WTC11 (cell line): ENCODE results near the gene TTC1. TPM values are rescaled to one million over a fixed set of nuclear protein-coding genes. Genes with fewer than 3 reads are reported as not detected.

Experiments used
- ATAC-seq: fragments of 200-7000 bp; cut with Tn5 transposase; 2 replicates; pipeline ENCODE4 v1.10.0; 2021; ENCODE audit warnings: mild to moderate bottlenecking, moderate library complexity
- CTCF ChIA-PET: fragments of 300-600 bp; sonication (Branson Sonifier 250); formaldehyde crosslinking; loops from one replicate; lab custom pipeline; 2021; ENCODE audit warnings: antibody characterized with exemption; lab: Charles Lee
- POLR2A ChIA-PET: fragments of 350-600 bp; sonication (Branson Sonifier 250); formaldehyde crosslinking; loops from one replicate; lab custom pipeline; 2021; ENCODE audit warnings: antibody characterized with exemption; lab: Charles Lee
- DNase-seq: peaks from one replicate; pipeline ENCODE4 v3.0.0; 2021; ENCODE audit warnings: low spot score
- H3K27ac Mint-ChIP-seq: 2 replicates; pipeline ENCODE4 v1.8.0; 2021; ENCODE audit warnings: mixed read lengths
- H3K27me3 Mint-ChIP-seq: 2 replicates; pipeline ENCODE4 v1.8.0; 2021; ENCODE audit warnings: low read depth, mild to moderate bottlenecking, moderate library complexity, mixed read lengths
- H3K36me3 Mint-ChIP-seq: 2 replicates; pipeline ENCODE4 v1.8.0; 2021; ENCODE audit warnings: mixed read lengths
- H3K4me1 Mint-ChIP-seq: 2 replicates; pipeline ENCODE4 v1.8.0; 2022; ENCODE audit warnings: mixed read lengths
- H3K4me3 Mint-ChIP-seq: 2 replicates; pipeline ENCODE4 v1.8.0; 2021; ENCODE audit warnings: mild to moderate bottlenecking, moderate library complexity, mixed read lengths
- H3K9me3 Mint-ChIP-seq: 2 replicates; pipeline ENCODE4 v1.8.0; 2021; ENCODE audit warnings: mixed read lengths
- ELF4 ChIP-seq: sonication (generic); formaldehyde crosslinking; IDR thresholded peaks from 2 replicates; pipeline ENCODE4 v1.8.1; 2022; ENCODE audit warnings: low read depth, mild to moderate bottlenecking, moderate library complexity, missing genetic modification reagents
- GTF2I ChIP-seq: fragments of 250-450 bp; sonication (Bioruptor Pico); conservative IDR thresholded peaks from 2 replicates; pipeline ENCODE4 v1.4.0; 2021; ENCODE audit warnings: mild to moderate bottlenecking
- IRF2 ChIP-seq: sonication (generic); formaldehyde crosslinking; IDR thresholded peaks from 2 replicates; pipeline ENCODE4 v1.8.0; 2022; ENCODE audit warnings: low read depth, missing genetic modification reagents, borderline replicate concordance
- JUN ChIP-seq: sonication (generic); formaldehyde crosslinking; IDR thresholded peaks from 2 replicates; pipeline ENCODE4 v1.8.0; 2023; ENCODE audit warnings: mild to moderate bottlenecking, missing genetic modification reagents
- KAT7 ChIP-seq: sonication (generic); formaldehyde crosslinking; IDR thresholded peaks from 2 replicates; pipeline ENCODE4 v1.8.1; 2023; ENCODE audit warnings: missing genetic modification reagents, mild to moderate bottlenecking, borderline replicate concordance
- MYBL2 ChIP-seq: sonication (generic); formaldehyde crosslinking; IDR thresholded peaks from 2 replicates; pipeline ENCODE4 v1.8.1; 2023; ENCODE audit warnings: mild to moderate bottlenecking, moderate library complexity, missing genetic modification reagents
- NR3C1 ChIP-seq: sonication (generic); formaldehyde crosslinking; conservative IDR thresholded peaks from 2 replicates; pipeline ENCODE4 v1.8.1; 2023; ENCODE audit warnings: low read depth, mild to moderate bottlenecking, missing genetic modification reagents
- PRRX2 ChIP-seq: fragments of 250-450 bp; sonication (Bioruptor Pico); IDR thresholded peaks from 2 replicates; pipeline ENCODE4 v1.8.0; 2021; ENCODE audit warnings: mild to moderate bottlenecking
- SMAD3 ChIP-seq: sonication (generic); formaldehyde crosslinking; IDR thresholded peaks from 2 replicates; pipeline ENCODE4 v1.8.0; 2022; ENCODE audit warnings: missing genetic modification reagents, mild to moderate bottlenecking, borderline replicate concordance
- SP1 ChIP-seq: sonication (generic); formaldehyde crosslinking; conservative IDR thresholded peaks from 2 replicates; pipeline ENCODE4 v1.8.1; 2022; ENCODE audit warnings: missing genetic modification reagents
- TEAD1 ChIP-seq: sonication (generic); formaldehyde crosslinking; IDR thresholded peaks from 2 replicates; pipeline ENCODE4 v1.8.0; 2022; ENCODE audit warnings: mild to moderate bottlenecking, missing genetic modification reagents
- ZNF138 ChIP-seq: sonication (generic); formaldehyde crosslinking; conservative IDR thresholded peaks from 2 replicates; pipeline ENCODE4 v1.8.1; 2022; ENCODE audit warnings: mild to moderate bottlenecking, moderate library complexity, missing genetic modification reagents
- ZNF232 ChIP-seq: sonication (generic); formaldehyde crosslinking; IDR thresholded peaks from 2 replicates; pipeline ENCODE4 v1.8.0; 2022; ENCODE audit warnings: mild to moderate bottlenecking, missing genetic modification reagents
- ZNF396 ChIP-seq: fragments of 250-450 bp; sonication (Bioruptor Pico); IDR thresholded peaks from 2 replicates; pipeline ENCODE4 v1.8.0; 2021; ENCODE audit warnings: mild to moderate bottlenecking, moderate library complexity, borderline replicate concordance
- ZNF671 ChIP-seq: fragments of 250-450 bp; sonication (Bioruptor Pico); IDR thresholded peaks from 2 replicates; pipeline ENCODE4 v1.8.0; 2021; ENCODE audit warnings: mild to moderate bottlenecking
- total RNA-seq: library from RNA; stranded (reverse); gene quantifications from 3 replicates; pipeline ENCODE4 v1.2.3, GENCODE V29; 2021
- TF ChIP-seq, protein P1 (sequence below): sonication (generic); formaldehyde crosslinking; IDR thresholded peaks from 2 replicates; pipeline ENCODE4 v1.8.0; 2022; ENCODE audit warnings: mild to moderate bottlenecking, missing genetic modification reagents
- TF ChIP-seq, protein P2 (sequence below): sonication (generic); formaldehyde crosslinking; IDR thresholded peaks from 2 replicates; pipeline ENCODE4 v1.8.1; 2023; ENCODE audit warnings: mild to moderate bottlenecking, missing genetic modification reagents, moderate library complexity
- TF ChIP-seq, protein P3 (sequence below): sonication (generic); formaldehyde crosslinking; IDR thresholded peaks from 2 replicates; pipeline ENCODE4 v1.8.0; 2023; ENCODE audit warnings: missing genetic modification reagents
- TF ChIP-seq, protein P4 (sequence below): fragments of 250-450 bp; sonication (Bioruptor Pico); IDR thresholded peaks from 2 replicates; pipeline ENCODE4 v1.9.0; 2021; ENCODE audit warnings: mild to moderate bottlenecking
- TF ChIP-seq, protein P5 (sequence below): sonication (generic); formaldehyde crosslinking; conservative IDR thresholded peaks from 2 replicates; pipeline ENCODE4 v1.8.1; 2022; ENCODE audit warnings: mild to moderate bottlenecking, missing genetic modification reagents
- TF ChIP-seq, protein P6 (sequence below): sonication (generic); formaldehyde crosslinking; IDR thresholded peaks from 2 replicates; pipeline ENCODE4 v1.8.1; 2022; ENCODE audit warnings: low read depth, missing genetic modification reagents, borderline replicate concordance
- TF ChIP-seq, protein P7 (sequence below): fragments of 250-450 bp; sonication (Bioruptor Pico); IDR thresholded peaks from 2 replicates; pipeline ENCODE4 v1.9.0; 2021; ENCODE audit warnings: mild to moderate bottlenecking
- TF ChIP-seq, protein P8 (sequence below): fragments of 250-450 bp; sonication (Bioruptor Pico); IDR thresholded peaks from 2 replicates; pipeline ENCODE4 v1.9.0; 2021; ENCODE audit warnings: mild to moderate bottlenecking, borderline replicate concordance

The TTC1 gene
- total RNA-seq, 1 experiment from 2014 or later = 47.4 TPM

DNA sequence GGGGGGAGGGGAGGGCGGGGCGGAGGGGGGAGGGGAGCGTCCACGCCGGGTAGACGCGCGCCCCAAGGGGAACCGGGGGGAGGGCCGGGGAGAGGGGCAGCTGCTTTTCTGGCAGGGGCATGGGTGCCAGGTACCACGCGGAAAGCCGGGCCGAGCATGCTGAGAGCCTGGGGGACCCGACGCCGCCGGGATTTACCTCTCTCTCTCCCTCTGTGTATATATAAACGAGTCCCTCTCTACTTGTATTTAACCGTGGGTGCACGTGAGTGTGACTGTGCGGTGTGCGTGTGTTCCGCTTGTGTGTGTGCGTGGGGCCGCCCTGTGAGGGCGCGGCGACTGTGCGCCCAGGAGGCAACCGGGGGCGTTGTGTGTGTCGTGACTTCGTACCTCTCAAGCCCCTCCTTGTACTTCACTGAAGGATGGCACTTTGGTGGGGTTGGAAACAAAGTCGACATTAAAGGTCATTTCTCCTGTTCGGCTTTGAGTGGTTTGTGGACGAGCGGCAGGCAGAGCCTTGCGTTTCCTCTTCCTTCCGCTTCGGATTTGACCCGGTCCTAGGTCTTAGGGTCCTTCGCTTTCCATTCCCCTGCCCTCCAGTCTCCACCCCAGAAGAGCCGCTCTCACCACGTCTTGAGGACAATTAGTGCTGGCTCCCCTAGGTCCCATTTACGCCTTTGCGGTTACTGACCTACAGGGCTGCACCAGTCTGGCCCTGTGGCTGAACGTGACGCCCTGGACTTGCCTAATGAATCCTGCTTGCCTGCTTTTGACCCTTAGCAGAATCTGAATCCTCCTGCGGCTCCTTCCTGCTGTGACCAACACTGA lies 36.2 kb upstream of the TTC1 start:
- Mint-ChIP-seq H3K27ac (no peak overlapping the region), H3K4me1 (peaks cover 12% of the 10 kb centered on the region), H3K4me3 (peak overlapping the region; percentile 87), H3K27me3 (peaks cover 55% of the 10 kb centered on the region), H3K36me3 (no peaks in the 10 kb centered on the region), H3K9me3 (no peaks in the 10 kb centered on the region)
- ATAC-seq (peak; percentile 16), DNase-seq (peak; percentile 23)
- POLR2A ChIA-PET = no interaction called here
- TF ChIP-seq, protein P1, sequence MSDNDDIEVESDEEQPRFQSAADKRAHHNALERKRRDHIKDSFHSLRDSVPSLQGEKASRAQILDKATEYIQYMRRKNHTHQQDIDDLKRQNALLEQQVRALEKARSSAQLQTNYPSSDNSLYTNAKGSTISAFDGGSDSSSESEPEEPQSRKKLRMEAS (CRISPR knock-in tag) = 0 out of 2 replicates have a peak, but pooled peaks have one; percentile 38
- no peak for TF ChIP-seq JUN (CRISPR knock-in tag)
- TF ChIP-seq, protein P2, sequence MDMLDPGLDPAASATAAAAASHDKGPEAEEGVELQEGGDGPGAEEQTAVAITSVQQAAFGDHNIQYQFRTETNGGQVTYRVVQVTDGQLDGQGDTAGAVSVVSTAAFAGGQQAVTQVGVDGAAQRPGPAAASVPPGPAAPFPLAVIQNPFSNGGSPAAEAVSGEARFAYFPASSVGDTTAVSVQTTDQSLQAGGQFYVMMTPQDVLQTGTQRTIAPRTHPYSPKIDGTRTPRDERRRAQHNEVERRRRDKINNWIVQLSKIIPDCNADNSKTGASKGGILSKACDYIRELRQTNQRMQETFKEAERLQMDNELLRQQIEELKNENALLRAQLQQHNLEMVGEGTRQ = no peak
- no peak for TF ChIP-seq ELF4 (CRISPR knock-in tag)
- TF ChIP-seq SMAD3 (CRISPR knock-in tag) = 0 out of 2 replicates have a peak, but pooled peaks have one; percentile 46
- no peak for TF ChIP-seq IRF2 (CRISPR knock-in tag)
- TF ChIP-seq SP1 = no peak
- CTCF ChIA-PET = interaction anchor here (0.6 to 2.0 kb wide), 9 partner anchors 14 to 662 kb away, joined by 3 to 12 read pairs (median 4); partner anchors contain the start of gene ADRA1B

DNA sequence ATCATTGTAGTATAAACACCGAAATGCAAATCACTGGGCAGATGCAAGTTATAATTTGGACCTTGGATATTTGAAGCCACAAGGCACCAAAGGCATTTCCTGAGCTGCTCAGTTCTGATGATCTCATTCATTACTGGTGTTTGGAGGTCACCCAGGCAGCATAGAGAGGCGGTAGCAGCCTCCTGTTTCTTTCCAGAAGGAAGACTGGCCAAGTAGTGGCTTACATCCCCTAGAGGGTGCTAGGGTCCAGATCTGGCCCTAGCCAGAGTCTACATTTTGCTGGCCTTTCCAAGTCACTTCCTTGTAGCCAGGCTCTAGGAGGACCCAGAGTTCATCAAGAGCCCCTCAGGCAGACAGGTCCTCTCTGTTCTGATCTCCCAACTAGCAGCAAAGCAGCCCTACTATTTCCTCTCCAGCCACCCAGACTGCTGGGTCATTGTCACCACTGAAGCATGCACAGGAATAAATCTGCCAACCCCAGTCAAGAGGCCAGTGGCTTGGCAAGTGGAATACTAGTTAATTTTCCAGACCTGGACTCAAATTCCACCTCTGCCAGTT lies 33.4 kb upstream of the TTC1 start:
- DNase-seq (no peak), ATAC-seq (peak; percentile 44)
- POLR2A ChIA-PET = no interaction called here
- CTCF ChIA-PET = no interaction called here
- Mint-ChIP-seq H3K36me3 (no peaks in the 10 kb centered on the region), H3K4me3 (no peak overlapping the region), H3K9me3 (no peaks in the 10 kb centered on the region), H3K27me3 (peaks cover 62% of the 10 kb centered on the region), H3K27ac (no peak overlapping the region), H3K4me1 (peaks cover 12% of the 10 kb centered on the region)
- TF ChIP-seq MYBL2 (CRISPR knock-in tag) = no peak
- TF ChIP-seq, protein P3, sequence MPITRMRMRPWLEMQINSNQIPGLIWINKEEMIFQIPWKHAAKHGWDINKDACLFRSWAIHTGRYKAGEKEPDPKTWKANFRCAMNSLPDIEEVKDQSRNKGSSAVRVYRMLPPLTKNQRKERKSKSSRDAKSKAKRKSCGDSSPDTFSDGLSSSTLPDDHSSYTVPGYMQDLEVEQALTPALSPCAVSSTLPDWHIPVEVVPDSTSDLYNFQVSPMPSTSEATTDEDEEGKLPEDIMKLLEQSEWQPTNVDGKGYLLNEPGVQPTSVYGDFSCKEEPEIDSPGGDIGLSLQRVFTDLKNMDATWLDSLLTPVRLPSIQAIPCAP (CRISPR knock-in tag) = no peak
- no peak for TF ChIP-seq ZNF138 (CRISPR knock-in tag)
- no peak for TF ChIP-seq PRRX2 (CRISPR knock-in tag)
- TF ChIP-seq, protein P4, sequence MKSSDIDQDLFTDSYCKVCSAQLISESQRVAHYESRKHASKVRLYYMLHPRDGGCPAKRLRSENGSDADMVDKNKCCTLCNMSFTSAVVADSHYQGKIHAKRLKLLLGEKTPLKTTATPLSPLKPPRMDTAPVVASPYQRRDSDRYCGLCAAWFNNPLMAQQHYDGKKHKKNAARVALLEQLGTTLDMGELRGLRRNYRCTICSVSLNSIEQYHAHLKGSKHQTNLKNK (CRISPR knock-in tag) = no peak
- no peak for TF ChIP-seq TEAD1
- TF ChIP-seq, protein P5, sequence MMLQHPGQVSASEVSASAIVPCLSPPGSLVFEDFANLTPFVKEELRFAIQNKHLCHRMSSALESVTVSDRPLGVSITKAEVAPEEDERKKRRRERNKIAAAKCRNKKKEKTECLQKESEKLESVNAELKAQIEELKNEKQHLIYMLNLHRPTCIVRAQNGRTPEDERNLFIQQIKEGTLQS = no peak
- TF ChIP-seq KAT7 = no peak
- TF ChIP-seq ZNF232 (CRISPR knock-in tag) = no peak
- TF ChIP-seq NR3C1 (CRISPR knock-in tag) = no peak
- TF ChIP-seq ZNF671 = no peak
- TF ChIP-seq GTF2I (CRISPR knock-in tag) = no peak
- no peak for TF ChIP-seq ZNF396 (CRISPR knock-in tag)
- TF ChIP-seq, protein P6, sequence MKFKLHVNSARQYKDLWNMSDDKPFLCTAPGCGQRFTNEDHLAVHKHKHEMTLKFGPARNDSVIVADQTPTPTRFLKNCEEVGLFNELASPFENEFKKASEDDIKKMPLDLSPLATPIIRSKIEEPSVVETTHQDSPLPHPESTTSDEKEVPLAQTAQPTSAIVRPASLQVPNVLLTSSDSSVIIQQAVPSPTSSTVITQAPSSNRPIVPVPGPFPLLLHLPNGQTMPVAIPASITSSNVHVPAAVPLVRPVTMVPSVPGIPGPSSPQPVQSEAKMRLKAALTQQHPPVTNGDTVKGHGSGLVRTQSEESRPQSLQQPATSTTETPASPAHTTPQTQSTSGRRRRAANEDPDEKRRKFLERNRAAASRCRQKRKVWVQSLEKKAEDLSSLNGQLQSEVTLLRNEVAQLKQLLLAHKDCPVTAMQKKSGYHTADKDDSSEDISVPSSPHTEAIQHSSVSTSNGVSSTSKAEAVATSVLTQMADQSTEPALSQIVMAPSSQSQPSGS = no peak
- TF ChIP-seq, protein P7, sequence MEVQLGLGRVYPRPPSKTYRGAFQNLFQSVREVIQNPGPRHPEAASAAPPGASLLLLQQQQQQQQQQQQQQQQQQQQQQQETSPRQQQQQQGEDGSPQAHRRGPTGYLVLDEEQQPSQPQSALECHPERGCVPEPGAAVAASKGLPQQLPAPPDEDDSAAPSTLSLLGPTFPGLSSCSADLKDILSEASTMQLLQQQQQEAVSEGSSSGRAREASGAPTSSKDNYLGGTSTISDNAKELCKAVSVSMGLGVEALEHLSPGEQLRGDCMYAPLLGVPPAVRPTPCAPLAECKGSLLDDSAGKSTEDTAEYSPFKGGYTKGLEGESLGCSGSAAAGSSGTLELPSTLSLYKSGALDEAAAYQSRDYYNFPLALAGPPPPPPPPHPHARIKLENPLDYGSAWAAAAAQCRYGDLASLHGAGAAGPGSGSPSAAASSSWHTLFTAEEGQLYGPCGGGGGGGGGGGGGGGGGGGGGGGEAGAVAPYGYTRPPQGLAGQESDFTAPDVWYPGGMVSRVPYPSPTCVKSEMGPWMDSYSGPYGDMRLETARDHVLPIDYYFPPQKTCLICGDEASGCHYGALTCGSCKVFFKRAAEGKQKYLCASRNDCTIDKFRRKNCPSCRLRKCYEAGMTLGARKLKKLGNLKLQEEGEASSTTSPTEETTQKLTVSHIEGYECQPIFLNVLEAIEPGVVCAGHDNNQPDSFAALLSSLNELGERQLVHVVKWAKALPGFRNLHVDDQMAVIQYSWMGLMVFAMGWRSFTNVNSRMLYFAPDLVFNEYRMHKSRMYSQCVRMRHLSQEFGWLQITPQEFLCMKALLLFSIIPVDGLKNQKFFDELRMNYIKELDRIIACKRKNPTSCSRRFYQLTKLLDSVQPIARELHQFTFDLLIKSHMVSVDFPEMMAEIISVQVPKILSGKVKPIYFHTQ (CRISPR knock-in tag) = no peak
- TF ChIP-seq, protein P8, sequence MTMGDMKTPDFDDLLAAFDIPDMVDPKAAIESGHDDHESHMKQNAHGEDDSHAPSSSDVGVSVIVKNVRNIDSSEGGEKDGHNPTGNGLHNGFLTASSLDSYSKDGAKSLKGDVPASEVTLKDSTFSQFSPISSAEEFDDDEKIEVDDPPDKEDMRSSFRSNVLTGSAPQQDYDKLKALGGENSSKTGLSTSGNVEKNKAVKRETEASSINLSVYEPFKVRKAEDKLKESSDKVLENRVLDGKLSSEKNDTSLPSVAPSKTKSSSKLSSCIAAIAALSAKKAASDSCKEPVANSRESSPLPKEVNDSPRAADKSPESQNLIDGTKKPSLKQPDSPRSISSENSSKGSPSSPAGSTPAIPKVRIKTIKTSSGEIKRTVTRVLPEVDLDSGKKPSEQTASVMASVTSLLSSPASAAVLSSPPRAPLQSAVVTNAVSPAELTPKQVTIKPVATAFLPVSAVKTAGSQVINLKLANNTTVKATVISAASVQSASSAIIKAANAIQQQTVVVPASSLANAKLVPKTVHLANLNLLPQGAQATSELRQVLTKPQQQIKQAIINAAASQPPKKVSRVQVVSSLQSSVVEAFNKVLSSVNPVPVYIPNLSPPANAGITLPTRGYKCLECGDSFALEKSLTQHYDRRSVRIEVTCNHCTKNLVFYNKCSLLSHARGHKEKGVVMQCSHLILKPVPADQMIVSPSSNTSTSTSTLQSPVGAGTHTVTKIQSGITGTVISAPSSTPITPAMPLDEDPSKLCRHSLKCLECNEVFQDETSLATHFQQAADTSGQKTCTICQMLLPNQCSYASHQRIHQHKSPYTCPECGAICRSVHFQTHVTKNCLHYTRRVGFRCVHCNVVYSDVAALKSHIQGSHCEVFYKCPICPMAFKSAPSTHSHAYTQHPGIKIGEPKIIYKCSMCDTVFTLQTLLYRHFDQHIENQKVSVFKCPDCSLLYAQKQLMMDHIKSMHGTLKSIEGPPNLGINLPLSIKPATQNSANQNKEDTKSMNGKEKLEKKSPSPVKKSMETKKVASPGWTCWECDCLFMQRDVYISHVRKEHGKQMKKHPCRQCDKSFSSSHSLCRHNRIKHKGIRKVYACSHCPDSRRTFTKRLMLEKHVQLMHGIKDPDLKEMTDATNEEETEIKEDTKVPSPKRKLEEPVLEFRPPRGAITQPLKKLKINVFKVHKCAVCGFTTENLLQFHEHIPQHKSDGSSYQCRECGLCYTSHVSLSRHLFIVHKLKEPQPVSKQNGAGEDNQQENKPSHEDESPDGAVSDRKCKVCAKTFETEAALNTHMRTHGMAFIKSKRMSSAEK (CRISPR knock-in tag) = no peak
